ENCODE measurements around the gene PTEN. TPM values are rescaled to one million over a fixed set of nuclear protein-coding genes. Genes with fewer than 3 reads are reported as not detected.

PTEN gene
- total and polyA plus RNA-seq, 4 donors, result 11.5 to 76.6 (median 37.5) TPM

GRCh38 chr10:87816898-87817608, 46.4 kb upstream of the PTEN start:
- 22% methylated on average over 10 of the region's 10 CpGs for whole genome bisulfite sequencing
- no peak for DNase-seq (ENCODE audit: low spot score)

GRCh38 chr10:87817609-87818504, 45.6 kb upstream of the PTEN start, which contains the start of gene ATAD1:
Gene ATAD1 (minus strand): TSS chr10:87818226. CDS start chr10:87814599, 3,627 bp downstream.
- under 1% methylated on average over 60 of the region's 60 CpGs for WGBS
- H3K36me3 ChIP-seq (ENCODE audit: control insufficient read depth in 4 of 4, insufficient read depth in 3 of 4, low read depth in 1 of 4, low read length in 3 of 4), result no peaks in the 10 kb centered on the region
- no peaks in the 10 kb centered on the region for H3K9me3 ChIP-seq (ENCODE audit: control insufficient read depth in 4 of 4, low read length in 3 of 4)
- H3K27me3 ChIP-seq (ENCODE audit: control insufficient read depth in 4 of 4, insufficient read depth in 4 of 4, low read length in 3 of 4), result no peaks in the 10 kb centered on the region
- peaks cover 0 to 24% (median 12%) of the 10 kb centered on the region in 4 donors for H3K4me1 ChIP-seq (ENCODE audit: control insufficient read depth in 4 of 4, insufficient read depth in 4 of 4, low read length in 3 of 4)
- peak within 1 kb of the TSS; percentile 73 to 86 (median 81) for H3K4me3 ChIP-seq (ENCODE audit: low read depth in 1 of 3, low read length in 3 of 3)
- peak; percentile 81 for DNase-seq (ENCODE audit: low spot score)
- peak within 1 kb of the TSS; percentile 73 to 81 for H3K9ac ChIP-seq (ENCODE audit: low read depth in 1 of 2, low read length in 2 of 2)
- peak within 1 kb of the TSS; percentile 68 to 84 for H3K27ac ChIP-seq (ENCODE audit: low read depth in 1 of 2, low read length in 2 of 2)
- TF ChIP-seq TAF1 (conservative IDR thresholded peaks at IDR 0.05), result no peak
- peak; percentile 58 to 74 for TF ChIP-seq RXRA (IDR thresholded peaks at IDR 0.05)
- TF ChIP-seq JUND (IDR thresholded peaks at IDR 0.05), result no peak
- TF ChIP-seq CTCF (IDR thresholded peaks at IDR 0.05; ENCODE audit: low read depth, low read length, missing input control), result no peak
- no peak for TF ChIP-seq HNF4G (IDR thresholded peaks at IDR 0.05)
- no peak for TF ChIP-seq MAX (IDR thresholded peaks at IDR 0.05)
- TF ChIP-seq SP1 (IDR thresholded peaks at IDR 0.05), result no peak
- peak; percentile 35 for TF ChIP-seq NR2F2 (IDR thresholded peaks at IDR 0.05)
- TF ChIP-seq HNF4A (conservative IDR thresholded peaks at IDR 0.05), result peak; percentile 7 to 42
- no peak for TF ChIP-seq ATF3 (IDR thresholded peaks at IDR 0.05)
- TF ChIP-seq ZBTB33 (IDR thresholded peaks at IDR 0.05), result no peak
- no peak for TF ChIP-seq RAD21 (IDR thresholded peaks at IDR 0.05)
- peak; percentile 56 for TF ChIP-seq REST (IDR thresholded peaks at IDR 0.05)
- TF ChIP-seq FOXA1 (IDR thresholded peaks at IDR 0.05), result no peak
- TF ChIP-seq YY1 (IDR thresholded peaks at IDR 0.05), result peak; percentile 41
- TF ChIP-seq FOXA2 (IDR thresholded peaks at IDR 0.05), result no peak

More at GRCh38 chr10:87816898-87817608, 46.4 kb upstream of the PTEN start:
- no peak for TF ChIP-seq RAD21 (IDR thresholded peaks at IDR 0.05)
- TF ChIP-seq RXRA (IDR thresholded peaks at IDR 0.05), result no peak
- TF ChIP-seq YY1 (IDR thresholded peaks at IDR 0.05), result no peak
- TF ChIP-seq HNF4G (IDR thresholded peaks at IDR 0.05), result no peak
- no peak for TF ChIP-seq ZBTB33 (IDR thresholded peaks at IDR 0.05)
- Histone ChIP-seq H3K27me3 (ENCODE audit: control insufficient read depth in 4 of 4, insufficient read depth in 4 of 4, low read length in 3 of 4) (no peaks in the 10 kb centered on the region), H3K9ac (ENCODE audit: low read depth in 1 of 2, low read length in 2 of 2) (peak overlapping the region; percentile 73 to 81), H3K36me3 (ENCODE audit: control insufficient read depth in 4 of 4, insufficient read depth in 3 of 4, low read depth in 1 of 4, low read length in 3 of 4) (peaks cover 0 to 4% (median 0%) of the 10 kb centered on the region in 4 donors), H3K4me3 (ENCODE audit: low read depth in 1 of 3, low read length in 3 of 3) (peak overlapping the region; percentile 73 to 86 (median 81)), H3K4me1 (ENCODE audit: control insufficient read depth in 4 of 4, insufficient read depth in 4 of 4, low read length in 3 of 4) (peaks cover 0 to 24% (median 12%) of the 10 kb centered on the region in 4 donors), H3K27ac (ENCODE audit: low read depth in 1 of 2, low read length in 2 of 2) (peak overlapping the region in 1 of 2 donors; percentile 84), H3K9me3 (ENCODE audit: control insufficient read depth in 4 of 4, low read length in 3 of 4) (no peaks in the 10 kb centered on the region)
